Stimulated activated CD4-positive, alpha-beta T cell treated with anti-CD3 and anti-CD28 coated beads, Interleukin-4, amount 100 ng/mL, for 48 hours (primary cell): ENCODE results near the gene CALN1.

Experiments
- DNase-seq, 2 donors: peaks; one replicate each; pipeline ENCODE4 v3.0.0-alpha.2; 2020; ENCODE audit warnings: low read depth in 2 of 2

CALN1 gene

GRCh38 chr7:72039460-72039859, 372.7 kb downstream of the CALN1 start:
- DNase-seq: no peak

DNA sequence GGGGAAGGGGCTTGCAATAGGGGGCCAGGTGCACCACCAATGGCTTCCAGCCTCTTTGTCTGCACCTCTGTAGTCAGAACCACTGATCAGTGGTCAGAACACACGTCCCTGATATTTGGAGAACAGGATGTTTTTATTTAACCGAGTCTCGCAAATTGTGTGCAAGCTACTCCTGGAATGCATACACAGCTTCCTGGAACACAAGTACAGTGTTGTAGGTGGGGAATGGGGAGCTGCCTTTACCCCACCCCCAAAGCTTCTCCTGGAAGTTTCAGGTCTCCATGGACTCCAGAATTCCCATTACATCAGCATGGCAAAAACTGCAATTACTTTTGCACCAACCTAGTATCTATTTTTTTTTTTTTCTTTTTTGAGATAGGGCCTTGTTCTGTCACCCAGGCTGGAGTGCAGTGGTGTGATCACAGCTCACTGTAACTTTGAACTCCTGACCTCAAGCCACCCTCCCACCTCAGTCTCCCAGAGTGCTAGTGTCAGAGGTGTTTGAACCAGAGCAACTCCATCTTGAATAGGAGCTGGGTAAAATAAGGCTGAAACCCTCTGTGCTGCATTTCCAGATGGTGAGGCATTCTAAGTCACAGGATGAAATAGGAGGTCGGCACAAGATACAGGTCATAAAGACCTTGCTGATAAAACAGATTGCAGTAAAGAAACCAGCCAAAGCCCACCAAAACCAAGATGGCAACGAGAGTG, 374.0 kb downstream of the CALN1 start:
- no peak for DNase-seq

- DNase-seq: no peak
These were observed 374.6 kb downstream of the CALN1 start for GRCh38 chr7:72037516-72037915.

DNA sequence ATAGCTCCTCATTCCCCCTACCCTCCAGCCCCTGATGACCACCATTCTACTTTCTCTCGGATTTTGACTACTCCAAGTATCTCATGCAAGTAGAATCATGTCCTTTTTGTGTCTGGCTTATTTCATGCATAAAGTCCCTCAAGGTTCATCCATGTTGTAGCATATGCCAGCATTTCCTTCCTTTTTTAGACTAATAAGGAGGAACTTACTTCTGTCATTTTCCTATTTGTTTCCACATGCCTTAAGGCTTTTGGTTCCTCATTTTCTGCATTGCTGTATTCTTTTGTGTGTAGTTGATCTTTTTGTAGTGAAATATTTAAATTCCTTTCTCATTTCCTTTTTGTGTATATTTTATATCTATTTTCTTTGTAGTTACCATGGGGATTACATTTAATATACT, 376.9 kb downstream of the CALN1 start:
- DNase-seq: no peak

GRCh38 chr7:72032934-72033333, 379.2 kb downstream of the CALN1 start:
- DNase-seq: no peak

- DNase-seq: no peak
These were observed 381.0 kb downstream of the CALN1 start for GRCh38 chr7:72030994-72031667.

GRCh38 chr7:72028267-72028666, 383.9 kb downstream of the CALN1 start:
- DNase-seq: no peak

DNA sequence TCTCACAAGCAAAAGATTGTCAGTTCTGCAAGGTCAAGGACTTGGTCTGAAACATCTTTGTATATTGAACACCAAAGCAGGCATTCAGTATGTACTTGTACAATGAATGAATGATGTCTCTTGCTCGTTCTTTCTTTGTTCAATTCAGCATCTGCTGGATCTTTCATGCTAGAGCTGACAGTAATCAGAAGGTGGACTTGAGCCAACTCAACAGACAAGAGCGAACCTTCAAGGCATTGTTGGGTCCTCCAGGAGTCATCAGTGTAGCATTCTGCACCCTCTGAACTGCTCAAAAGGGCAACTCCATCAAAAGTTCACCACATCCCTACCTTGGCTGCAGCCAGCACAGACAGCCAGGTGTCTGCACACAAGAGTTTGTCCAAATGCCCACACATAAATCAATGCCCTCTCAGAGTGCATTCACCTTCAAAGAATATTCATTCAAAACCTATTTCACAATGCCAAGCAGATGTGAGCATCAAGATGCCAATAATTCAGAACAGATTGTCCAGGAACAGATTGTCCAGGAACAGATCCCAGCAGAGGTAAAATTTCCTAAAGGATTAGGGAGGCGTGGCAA, 386.7 kb downstream of the CALN1 start:
- no peak for DNase-seq

DNA sequence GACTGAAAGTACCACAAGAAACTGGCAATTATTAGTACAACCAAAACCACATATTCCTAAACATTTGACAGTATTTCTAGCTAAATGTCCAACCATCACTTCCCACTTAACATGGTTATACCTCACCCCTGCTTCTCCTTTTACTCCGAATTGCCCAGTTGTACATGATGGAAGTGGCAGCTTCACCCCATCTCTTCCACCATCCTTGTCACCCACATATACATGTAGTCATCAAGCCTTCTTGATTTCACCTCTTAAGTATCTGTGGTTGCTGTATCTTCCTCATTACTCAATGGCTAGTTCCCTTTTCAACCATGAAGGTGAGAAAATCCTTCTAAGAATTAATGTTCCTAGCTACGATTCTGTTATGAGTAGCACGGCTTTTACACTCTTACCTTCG, 388.2 kb downstream of the CALN1 start:
- DNase-seq: no peak

DNA sequence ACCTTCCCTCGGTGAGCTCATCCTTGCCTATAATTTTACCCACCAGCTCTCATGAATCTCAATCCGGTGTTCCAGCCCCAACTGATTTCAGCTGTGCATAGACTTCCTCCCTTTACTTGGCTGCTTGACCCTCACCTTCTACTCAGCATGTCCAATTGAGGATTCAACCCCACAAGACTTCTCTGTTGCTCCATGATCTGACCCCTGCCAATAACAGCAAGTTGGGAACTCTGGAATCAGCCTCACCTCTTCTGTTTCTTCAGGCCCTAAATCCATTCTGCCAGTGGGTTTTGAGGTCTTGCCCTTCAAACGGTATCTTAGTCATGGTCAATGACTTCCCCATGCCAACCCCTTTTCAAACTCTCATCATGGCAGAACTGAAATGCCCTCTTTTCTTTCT, 390.4 kb downstream of the CALN1 start:
- no peak for DNase-seq

GRCh38 chr7:72020311-72020710, 391.8 kb downstream of the CALN1 start:
- no peak for DNase-seq

DNA sequence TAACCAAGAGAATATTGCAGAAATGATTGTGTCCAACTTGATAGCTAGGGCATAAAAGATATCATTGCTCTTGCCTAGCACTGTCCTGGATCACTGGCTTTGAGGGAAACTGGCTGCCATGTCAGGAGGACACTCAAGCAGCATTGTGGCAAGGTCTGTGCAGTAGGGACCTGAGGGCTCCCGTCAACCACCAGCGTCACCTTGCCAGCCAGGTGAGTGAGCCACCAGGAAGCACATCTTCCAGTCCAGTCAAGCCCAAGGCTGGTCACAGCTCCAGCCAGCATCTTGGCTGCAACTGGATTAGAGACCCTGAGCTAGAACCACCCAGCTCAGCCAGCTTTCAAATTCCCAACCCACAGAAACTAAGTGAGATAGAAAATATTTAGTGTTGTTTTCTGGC, 392.7 kb downstream of the CALN1 start:
- no peak for DNase-seq

- DNase-seq: no peak
These were observed 394.4 kb downstream of the CALN1 start for GRCh38 chr7:72017756-72018155.

DNA sequence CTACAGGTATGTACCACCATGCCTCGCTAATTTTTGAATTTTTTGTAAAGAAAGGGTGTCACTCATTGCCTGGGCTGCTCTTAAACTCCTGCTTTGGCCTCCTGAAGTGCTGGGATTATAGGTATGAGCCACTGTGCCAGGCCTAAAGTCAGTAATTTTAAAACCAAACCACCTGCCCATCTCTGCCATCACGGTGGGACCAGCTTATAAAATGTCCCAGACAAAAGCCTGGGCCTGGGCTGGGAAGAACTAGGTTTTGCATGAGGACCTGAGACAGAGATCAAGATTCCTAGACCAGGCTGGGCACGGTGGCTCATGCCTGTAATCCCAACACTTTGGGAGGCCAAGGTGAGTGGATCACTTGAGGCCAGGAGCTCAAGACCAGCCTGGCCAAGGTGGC, 395.6 kb downstream of the CALN1 start:
- no peak for DNase-seq

DNA sequence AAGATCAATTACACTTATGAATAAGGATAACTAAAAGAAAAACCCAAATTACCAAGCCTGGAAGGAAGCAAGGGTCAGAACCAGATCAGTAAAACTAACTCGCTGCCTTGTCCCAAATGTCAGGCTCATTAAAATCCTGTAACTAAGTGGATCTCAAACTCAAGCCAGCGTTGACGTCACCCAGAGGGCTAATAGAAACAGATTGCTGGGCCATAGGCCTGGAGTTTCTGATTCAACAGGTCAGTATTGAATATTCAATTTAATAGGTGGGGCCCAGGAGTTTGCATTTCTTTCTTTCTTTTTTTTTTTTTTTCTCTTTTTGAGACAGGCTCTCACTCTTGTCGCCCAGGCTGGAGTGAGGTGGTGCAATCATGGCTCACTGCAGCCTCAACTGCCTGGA, 397.0 kb downstream of the CALN1 start:
- DNase-seq: no peak

GRCh38 chr7:72007018-72007417, 405.1 kb downstream of the CALN1 start:
- DNase-seq: no peak

- DNase-seq: no peak
These were observed 408.9 kb downstream of the CALN1 start for GRCh38 chr7:72003236-72003635.

- no peak for DNase-seq
These were observed 416.0 kb downstream of the CALN1 start for GRCh38 chr7:71996141-71996540.

DNA sequence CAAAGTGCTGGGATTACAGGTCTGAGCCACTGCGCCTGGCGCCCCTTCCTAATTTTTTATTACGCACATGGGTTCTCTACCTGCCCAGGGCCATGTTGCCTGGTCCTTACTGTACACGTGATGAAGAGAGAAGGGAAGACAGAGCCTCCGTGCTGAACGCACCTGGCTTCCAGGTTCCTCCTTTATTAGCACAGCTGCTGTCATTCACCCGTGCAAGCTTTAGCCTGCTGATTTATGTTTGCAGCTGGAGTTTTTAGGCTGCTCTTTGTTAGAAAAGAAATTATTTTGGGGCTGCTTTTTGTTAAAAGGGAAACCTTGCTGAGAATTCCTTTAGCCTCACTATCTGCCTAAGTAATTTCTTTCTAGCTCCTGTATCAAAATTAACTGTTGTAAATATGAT, 417.0 kb downstream of the CALN1 start:
- DNase-seq: no peak

DNA sequence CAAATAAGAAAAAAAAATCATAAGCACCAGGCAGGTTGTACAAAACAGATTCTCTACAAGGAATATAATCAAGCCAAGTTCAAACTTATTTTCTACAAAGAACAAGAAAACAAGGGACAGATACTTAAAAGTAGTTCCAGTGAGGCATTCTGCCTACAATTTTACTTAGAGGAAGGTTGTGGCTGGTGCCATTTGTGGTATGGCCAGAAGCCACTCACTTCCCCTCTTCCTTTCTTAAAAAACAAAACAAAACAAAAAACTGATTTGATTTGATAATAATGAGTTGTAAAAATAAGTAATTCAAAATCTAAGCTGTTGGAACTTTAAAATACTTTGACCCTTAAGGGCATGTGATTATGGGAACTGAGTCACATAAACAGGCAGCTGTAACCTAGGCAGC, 420.6 kb downstream of the CALN1 start:
- no peak for DNase-seq

DNA sequence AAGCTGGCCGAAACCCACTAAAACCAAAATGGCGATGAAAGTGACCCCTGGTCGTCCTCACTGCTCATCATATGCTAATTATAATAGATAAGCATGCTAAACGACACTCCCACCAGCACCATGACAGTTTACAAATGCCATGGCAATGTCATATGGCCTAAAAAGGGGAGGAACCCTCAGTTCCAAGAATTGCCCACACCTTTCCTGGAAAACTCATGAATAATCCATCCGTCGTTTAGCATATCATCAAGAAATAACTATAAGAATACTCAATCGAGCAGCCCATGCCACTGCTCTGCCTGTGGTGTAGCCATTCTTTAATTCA, 422.0 kb downstream of the CALN1 start:
- no peak for DNase-seq

DNA sequence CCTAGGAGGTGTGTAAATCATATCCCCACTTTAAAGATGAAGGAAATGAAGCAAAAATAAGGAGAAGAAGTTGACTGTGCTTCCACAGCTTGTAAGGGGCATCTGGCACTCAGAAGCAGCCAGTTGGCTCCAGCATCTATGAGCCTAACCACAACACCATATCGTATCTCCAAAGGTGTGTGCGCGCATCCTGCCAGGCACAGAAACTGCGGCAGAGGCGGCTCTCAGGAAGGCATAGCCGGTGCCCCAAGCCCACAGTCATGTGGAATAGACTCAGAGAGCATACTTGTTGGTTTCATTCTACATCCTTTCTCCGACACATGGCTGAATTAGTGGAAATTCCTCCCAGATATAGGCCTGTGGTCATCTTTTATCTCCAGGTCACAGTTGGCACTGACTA, 423.9 kb downstream of the CALN1 start:
- no peak for DNase-seq

GRCh38 chr7:71987200-71987767, 424.9 kb downstream of the CALN1 start:
- DNase-seq: no peak
